A549 (cell line): Measurements from ENCODE around the gene SERHL2.

Source experiments
- CEBPB ChIP-seq, 2 experiments: fragments of >200 bp in 1 of 2; sonication (Bioruptor Twin) in 1 of 2; formaldehyde crosslinking in 1 of 2; IDR thresholded peaks; 2 replicates each; pipeline ENCODE4 v1.6.1; 2012 to 2016
- CHD2 ChIP-seq: fragments of 150-350 bp; IDR thresholded peaks from 2 replicates; pipeline ENCODE4 v1.6.1; 2014; ENCODE audit warnings: low read length; ENCODE audit not compliant: partially characterized antibody
- EHMT2 ChIP-seq: fragments of 200-600 bp; sonication (generic); IDR thresholded peaks from 2 replicates; pipeline ENCODE4 v1.6.1; 2016; ENCODE audit warnings: antibody characterized with exemption, low read depth, mild to moderate bottlenecking, moderate library complexity
- EP300 ChIP-seq, 2 experiments: fragments of >200 bp; sonication (Bioruptor Twin); formaldehyde crosslinking; IDR thresholded peaks; 2 replicates in 1 of 2; 3 replicates in 1 of 2; pipeline ENCODE4 v1.6.1; 2016 to 2017
- ESRRA ChIP-seq: fragments of 150-350 bp; IDR thresholded peaks from 2 replicates; pipeline ENCODE4 v1.6.1; 2014; ENCODE audit warnings: mild to moderate bottlenecking, low read length, borderline replicate concordance
- GATA3 ChIP-seq: IDR thresholded peaks from 2 replicates; pipeline ENCODE4 v1.6.1; 2012; ENCODE audit warnings: borderline replicate concordance
- MYC ChIP-seq: IDR thresholded peaks from 2 replicates; pipeline ENCODE4 v1.6.1; 2012; ENCODE audit warnings: mild to moderate bottlenecking, inconsistent platforms, low read length, improper control_type of control experiment, borderline replicate concordance
- POLR2A ChIP-seq: IDR thresholded peaks from 2 replicates; pipeline ENCODE4 v1.6.1; 2012; ENCODE audit warnings: mild to moderate bottlenecking, low read length
- RAD21 ChIP-seq, 2 experiments: fragments of >200 bp in 1 of 2; sonication (Bioruptor Twin) in 1 of 2; formaldehyde crosslinking in 1 of 2; IDR thresholded peaks in 1 of 2; conservative IDR thresholded peaks in 1 of 2; 2 replicates in 1 of 2; 3 replicates in 1 of 2; pipeline ENCODE4 v1.6.1; 2012 to 2018; ENCODE audit warnings: inconsistent platforms in 1 of 2
- RARB ChIP-seq: fragments of 250-450 bp; sonication (Bioruptor Pico); IDR thresholded peaks from 2 replicates; pipeline ENCODE4 v1.8.0; 2021; ENCODE audit warnings: mild to moderate bottlenecking, moderate library complexity
- TF ChIP-seq, protein P1 (sequence below): fragments of >200 bp; sonication (Bioruptor Twin); formaldehyde crosslinking; IDR thresholded peaks from 3 replicates; pipeline ENCODE4 v1.5.1; 2016
- TF ChIP-seq, protein P2 (sequence below): IDR thresholded peaks from 2 replicates; pipeline ENCODE4 v1.6.1; 2012; ENCODE audit warnings: low read depth, borderline replicate concordance
- TF ChIP-seq, protein P3 (sequence below): fragments of 150-350 bp; IDR thresholded peaks from 2 replicates; pipeline ENCODE4 v1.6.1; 2014; ENCODE audit warnings: low read depth, mild to moderate bottlenecking, low read length

DNA sequence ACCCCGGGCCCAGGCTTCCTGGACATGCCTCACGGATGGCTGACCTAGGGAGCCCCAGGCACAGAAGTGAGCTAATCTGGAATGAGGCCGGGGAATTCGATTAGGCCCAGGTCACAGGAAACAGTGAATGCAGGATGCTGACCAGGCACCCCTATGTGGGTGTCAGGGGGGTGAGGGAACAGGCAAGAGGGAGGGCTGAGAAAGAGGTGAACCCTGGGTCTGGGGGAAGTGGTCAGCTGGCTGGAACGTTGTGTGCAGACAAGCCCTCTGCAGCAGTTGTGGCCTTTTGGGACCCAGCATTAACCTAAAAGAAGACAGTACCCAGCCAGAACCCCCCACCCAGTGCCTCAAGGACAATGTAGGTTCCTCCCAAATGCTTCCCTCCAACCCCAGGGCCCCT, 8.1 kb downstream of the SERHL2 start:
- TF ChIP-seq EHMT2 (no peak), ESRRA (no peak), CHD2 (no peak), RAD21 (conservative IDR thresholded peaks at IDR 0.05 in 1 of 2, IDR thresholded peaks at IDR 0.05 in 1 of 2) (no peak), POLR2A (no peak), GATA3 (no peak), CEBPB (IDR thresholded peaks at IDR 0.05) (no peak), RARB (CRISPR knock-in tag) (no peak), EP300 (IDR thresholded peaks at IDR 0.05) (no peak), MYC (no peak)
- TF ChIP-seq, protein P1, sequence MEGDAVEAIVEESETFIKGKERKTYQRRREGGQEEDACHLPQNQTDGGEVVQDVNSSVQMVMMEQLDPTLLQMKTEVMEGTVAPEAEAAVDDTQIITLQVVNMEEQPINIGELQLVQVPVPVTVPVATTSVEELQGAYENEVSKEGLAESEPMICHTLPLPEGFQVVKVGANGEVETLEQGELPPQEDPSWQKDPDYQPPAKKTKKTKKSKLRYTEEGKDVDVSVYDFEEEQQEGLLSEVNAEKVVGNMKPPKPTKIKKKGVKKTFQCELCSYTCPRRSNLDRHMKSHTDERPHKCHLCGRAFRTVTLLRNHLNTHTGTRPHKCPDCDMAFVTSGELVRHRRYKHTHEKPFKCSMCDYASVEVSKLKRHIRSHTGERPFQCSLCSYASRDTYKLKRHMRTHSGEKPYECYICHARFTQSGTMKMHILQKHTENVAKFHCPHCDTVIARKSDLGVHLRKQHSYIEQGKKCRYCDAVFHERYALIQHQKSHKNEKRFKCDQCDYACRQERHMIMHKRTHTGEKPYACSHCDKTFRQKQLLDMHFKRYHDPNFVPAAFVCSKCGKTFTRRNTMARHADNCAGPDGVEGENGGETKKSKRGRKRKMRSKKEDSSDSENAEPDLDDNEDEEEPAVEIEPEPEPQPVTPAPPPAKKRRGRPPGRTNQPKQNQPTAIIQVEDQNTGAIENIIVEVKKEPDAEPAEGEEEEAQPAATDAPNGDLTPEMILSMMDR: no peak
- TF ChIP-seq, protein P2, sequence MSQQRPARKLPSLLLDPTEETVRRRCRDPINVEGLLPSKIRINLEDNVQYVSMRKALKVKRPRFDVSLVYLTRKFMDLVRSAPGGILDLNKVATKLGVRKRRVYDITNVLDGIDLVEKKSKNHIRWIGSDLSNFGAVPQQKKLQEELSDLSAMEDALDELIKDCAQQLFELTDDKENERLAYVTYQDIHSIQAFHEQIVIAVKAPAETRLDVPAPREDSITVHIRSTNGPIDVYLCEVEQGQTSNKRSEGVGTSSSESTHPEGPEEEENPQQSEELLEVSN: no peak
- TF ChIP-seq, protein P3, sequence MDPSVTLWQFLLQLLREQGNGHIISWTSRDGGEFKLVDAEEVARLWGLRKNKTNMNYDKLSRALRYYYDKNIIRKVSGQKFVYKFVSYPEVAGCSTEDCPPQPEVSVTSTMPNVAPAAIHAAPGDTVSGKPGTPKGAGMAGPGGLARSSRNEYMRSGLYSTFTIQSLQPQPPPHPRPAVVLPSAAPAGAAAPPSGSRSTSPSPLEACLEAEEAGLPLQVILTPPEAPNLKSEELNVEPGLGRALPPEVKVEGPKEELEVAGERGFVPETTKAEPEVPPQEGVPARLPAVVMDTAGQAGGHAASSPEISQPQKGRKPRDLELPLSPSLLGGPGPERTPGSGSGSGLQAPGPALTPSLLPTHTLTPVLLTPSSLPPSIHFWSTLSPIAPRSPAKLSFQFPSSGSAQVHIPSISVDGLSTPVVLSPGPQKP: no peak
